GM10266 (cell line): Measurements from ENCODE around the gene TAL2.

Source experiments
- DNase-seq: peaks from one replicate; pipeline ENCODE4 v3.0.0; 2012; ENCODE audit errors: extremely low spot score
- CTCF ChIP-seq: IDR thresholded peaks from 2 replicates; pipeline ENCODE4 v1.5.1; 2012; ENCODE audit warnings: mild to moderate bottlenecking, low read depth; ENCODE audit not compliant: control insufficient read depth, insufficient read depth; ENCODE audit errors: missing control alignments

Gene TAL2

GRCh38 chr9:105708405-105708804 is 46.1 kb downstream of the TAL2 start:
- peak; percentile 33 for DNase-seq
- TF ChIP-seq CTCF, result no peak

- DNase-seq, result no peak
- TF ChIP-seq CTCF, result no peak
Observed at GRCh38 chr9:105710638-105711037, 48.4 kb downstream of the TAL2 start.

- TF ChIP-seq CTCF, result no peak
- no peak for DNase-seq
Observed at GRCh38 chr9:105711867-105712266, 49.6 kb downstream of the TAL2 start.

GRCh38 chr9:105712297-105712696 is 50.0 kb downstream of the TAL2 start:
- TF ChIP-seq CTCF, result no peak

More at GRCh38 chr9:105712297-105712696, 50.0 kb downstream of the TAL2 start:
- no peak for DNase-seq
